Endodermal cell (in vitro differentiated cells): ENCODE measurements around the gene CCDC88C. TPM values are rescaled to one million over a fixed set of nuclear protein-coding genes. Genes with fewer than 3 reads are reported as not detected.

Experiments
- DNase-seq: peaks from one replicate; pipeline ENCODE4 v3.0.0-alpha.2; 2017
- H3K27ac ChIP-seq: 2 replicates; pipeline ENCODE4 v1.5.1; 2013; ENCODE audit warnings: mild to moderate bottlenecking, low read depth, low read length, moderate library complexity
- H3K27me3 ChIP-seq: 2 replicates; pipeline ENCODE4 v1.6.1; 2013; ENCODE audit warnings: mild to moderate bottlenecking, low read length, moderate library complexity; ENCODE audit not compliant: insufficient read depth, control insufficient read depth, poor library complexity, severe bottlenecking
- H3K36me3 ChIP-seq: 2 replicates; pipeline ENCODE4 v1.7.0; 2013; ENCODE audit warnings: mild to moderate bottlenecking, low read length, moderate library complexity; ENCODE audit not compliant: control insufficient read depth, insufficient read depth
- H3K4me1 ChIP-seq: one replicate; pipeline ENCODE4 v1.7.0; 2013; ENCODE audit warnings: low read length; ENCODE audit not compliant: control insufficient read depth, insufficient read depth
- H3K4me3 ChIP-seq: 2 replicates; pipeline ENCODE4 v1.5.1; 2013; ENCODE audit warnings: mild to moderate bottlenecking, low read length, moderate library complexity
- H3K9ac ChIP-seq: 2 replicates; pipeline ENCODE4 v1.6.1; 2013; ENCODE audit warnings: mild to moderate bottlenecking, low read length, moderate library complexity; ENCODE audit not compliant: poor library complexity, severe bottlenecking; ENCODE audit errors: extremely low read depth
- H3K9me3 ChIP-seq: 2 replicates; pipeline ENCODE4 v1.6.1; 2013; ENCODE audit warnings: mild to moderate bottlenecking, low read length, moderate library complexity; ENCODE audit not compliant: control insufficient read depth
- H3K27ac Mint-ChIP-seq: 2 replicates; pipeline ENCODE4 v1.8.0; 2020; ENCODE audit warnings: mixed read lengths
- H3K27me3 Mint-ChIP-seq: 2 replicates; pipeline ENCODE4 v1.8.0; 2021; ENCODE audit warnings: mild to moderate bottlenecking, mixed read lengths; ENCODE audit not compliant: insufficient read depth
- H3K36me3 Mint-ChIP-seq: 2 replicates; pipeline ENCODE4 v1.8.0; 2020; ENCODE audit warnings: low read depth, mixed read lengths
- H3K4me1 Mint-ChIP-seq: 2 replicates; pipeline ENCODE4 v1.8.0; 2020; ENCODE audit warnings: mixed read lengths
- H3K4me3 Mint-ChIP-seq: 2 replicates; pipeline ENCODE4 v1.8.0; 2020; ENCODE audit warnings: mild to moderate bottlenecking, moderate library complexity, mixed read lengths
- H3K9me3 Mint-ChIP-seq: 2 replicates; pipeline ENCODE4 v1.8.0; 2020; ENCODE audit warnings: mild to moderate bottlenecking, mixed read lengths
- CTCF ChIP-seq: fragments of 200-600 bp; sonication (generic); conservative IDR thresholded peaks from 2 replicates; pipeline ENCODE4 v1.5.0; 2021; ENCODE audit warnings: antibody characterized with exemption, mild to moderate bottlenecking
- WGBS, 2 experiments: methylation state at CpG; one replicate each; pipeline versions ENCODE4 v1.1.5 to v1.1.7; 2013; ENCODE audit warnings: missing lambda C conversion rate in 2 of 2, mixed read lengths in 1 of 2; ENCODE audit not compliant: insufficient coverage in 1 of 2, insufficient read length in 1 of 2; 5-methylcytosine and 5-hydroxymethylcytosine counted together
- total RNA-seq, 2 donors: library from RNA; stranded (reverse); fragmentation: NEBNext Ultra II Directional in 1 of 2; extraction: Animal tissue kit (Norgen Biotek cat#: 25700) in 1 of 2; gene quantifications; 2 replicates in 1 of 2; 3 replicates in 1 of 2; pipeline ENCODE4 v1.2.1, GENCODE V29; 2021

Gene CCDC88C
- total RNA-seq, 2 donors from 2014 or later, result 50.0 to 50.5 TPM

GRCh38 chr14:91232052-91232451 lies 185.6 kb downstream of the CCDC88C start:
- TF ChIP-seq CTCF, result no peak
- H3K4me1 Mint-ChIP-seq, result no peaks in the 10 kb centered on the region
- H3K36me3 Mint-ChIP-seq, result peaks cover 11% of the 10 kb centered on the region
- WGBS, 2 experiments, result 90 to 92% methylated on average over 2 of the region's 2 CpGs
- H3K27me3 ChIP-seq, result no peaks in the 10 kb centered on the region
- DNase-seq, result no peak
- no peaks in the 10 kb centered on the region for H3K27me3 Mint-ChIP-seq
- H3K27ac ChIP-seq, result no peak overlapping the region
- no peaks in the 10 kb centered on the region for H3K36me3 ChIP-seq
- no peaks in the 10 kb centered on the region for H3K4me1 ChIP-seq
- H3K9me3 ChIP-seq, result peaks cover 15% of the 10 kb centered on the region
- no peak overlapping the region for H3K4me3 ChIP-seq
- peaks cover 10% of the 10 kb centered on the region for H3K9me3 Mint-ChIP-seq
- H3K27ac Mint-ChIP-seq, result no peak overlapping the region
- no peak overlapping the region for H3K4me3 Mint-ChIP-seq
- no peak overlapping the region for H3K9ac ChIP-seq

GRCh38 chr14:91231446-91231845 lies 186.2 kb downstream of the CCDC88C start:
- WGBS, 2 experiments, result 98 to 100% methylated on average over 2 to 3 of the region's 3 CpGs
- H3K36me3 ChIP-seq, result no peaks in the 10 kb centered on the region
- Mint-ChIP-seq H3K27me3 (no peaks in the 10 kb centered on the region), H3K27ac (no peak overlapping the region), H3K4me1 (no peaks in the 10 kb centered on the region), H3K9me3 (peaks cover 10% of the 10 kb centered on the region), H3K4me3 (no peak overlapping the region), H3K36me3 (peaks cover 11% of the 10 kb centered on the region)
- no peak for TF ChIP-seq CTCF
- no peak overlapping the region for H3K27ac ChIP-seq
- no peaks in the 10 kb centered on the region for H3K4me1 ChIP-seq
- no peak for DNase-seq
- peaks cover 15% of the 10 kb centered on the region for H3K9me3 ChIP-seq
- H3K9ac ChIP-seq, result no peak overlapping the region
- H3K27me3 ChIP-seq, result no peaks in the 10 kb centered on the region
- H3K4me3 ChIP-seq, result no peak overlapping the region

- WGBS, 2 experiments, result 93 to 96% methylated on average over 3 of the region's 4 CpGs
- no peak for TF ChIP-seq CTCF
- H3K4me1 ChIP-seq, result no peaks in the 10 kb centered on the region
- Mint-ChIP-seq H3K4me1 (no peaks in the 10 kb centered on the region), H3K27me3 (no peaks in the 10 kb centered on the region), H3K36me3 (peaks cover 13% of the 10 kb centered on the region), H3K4me3 (no peak overlapping the region), H3K9me3 (peaks cover 10% of the 10 kb centered on the region), H3K27ac (no peak overlapping the region)
- H3K27ac ChIP-seq, result no peak overlapping the region
- DNase-seq, result no peak
- H3K4me3 ChIP-seq, result no peak overlapping the region
- H3K27me3 ChIP-seq, result no peaks in the 10 kb centered on the region
- H3K9me3 ChIP-seq, result peaks cover 15% of the 10 kb centered on the region
- no peak overlapping the region for H3K9ac ChIP-seq
- H3K36me3 ChIP-seq, result no peaks in the 10 kb centered on the region
Observed at GRCh38 chr14:91230397-91231035, 187.1 kb downstream of the CCDC88C start.
